Skeletal muscle satellite cell (primary cell): ENCODE data around the gene DCC.

ENCODE experiments used
- H3K27me3 ChIP-seq: 2 replicates; pipeline ENCODE4 v1.7.0; 2013; ENCODE audit warnings: low read length; ENCODE audit not compliant: control insufficient read depth, insufficient read depth
- H3K36me3 ChIP-seq: 2 replicates; pipeline ENCODE4 v1.7.0; 2013; ENCODE audit warnings: mild to moderate bottlenecking, control low read depth, low read length; ENCODE audit not compliant: insufficient read depth
- H3K4me1 ChIP-seq: 2 replicates; pipeline ENCODE4 v1.7.0; 2013; ENCODE audit warnings: low read length; ENCODE audit not compliant: control insufficient read depth, insufficient read depth
- H3K4me2 ChIP-seq: 2 replicates; pipeline ENCODE4 v1.7.0; 2013; ENCODE audit warnings: mild to moderate bottlenecking, low read length
- H3K4me3 ChIP-seq: 2 replicates; pipeline ENCODE4 v1.7.0; 2013; ENCODE audit warnings: low read length
- H3K9ac ChIP-seq: 2 replicates; pipeline ENCODE4 v1.7.0; 2013; ENCODE audit warnings: mild to moderate bottlenecking, low read depth, low read length, moderate library complexity
- H3K9me3 ChIP-seq: replicated peaks from 2 replicates; pipeline ENCODE4 v1.7.0; 2013; ENCODE audit warnings: mild to moderate bottlenecking, control low read depth, low read length

The DCC gene

DNA sequence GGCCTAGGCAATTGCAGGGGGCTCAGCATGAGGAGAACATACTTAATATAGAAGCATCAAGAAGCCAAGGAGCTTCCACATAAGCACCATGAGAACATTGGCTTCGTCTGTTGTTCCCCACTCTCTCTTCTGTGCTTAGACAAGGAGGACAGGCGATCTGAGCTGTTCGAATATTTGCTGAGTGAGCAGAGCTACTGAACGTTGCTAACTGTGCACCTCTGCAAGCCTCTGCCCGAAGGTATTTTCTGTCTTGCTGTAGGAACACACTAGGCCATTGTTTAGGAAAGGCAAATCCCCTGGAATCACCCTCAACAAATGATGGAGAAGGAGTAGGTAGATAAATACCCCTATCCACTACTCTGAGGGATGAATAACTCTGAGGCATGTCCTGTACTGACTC, 813.8 kb downstream of the DCC start:
- Histone ChIP-seq H3K36me3 (no peaks in the 10 kb centered on the region), H3K4me2 (no peak overlapping the region), H3K4me1 (no peaks in the 10 kb centered on the region), H3K4me3 (no peak overlapping the region), H3K9ac (no peak overlapping the region), H3K27me3 (no peaks in the 10 kb centered on the region), H3K9me3 (peaks cover 3% of the 10 kb centered on the region)

DNA sequence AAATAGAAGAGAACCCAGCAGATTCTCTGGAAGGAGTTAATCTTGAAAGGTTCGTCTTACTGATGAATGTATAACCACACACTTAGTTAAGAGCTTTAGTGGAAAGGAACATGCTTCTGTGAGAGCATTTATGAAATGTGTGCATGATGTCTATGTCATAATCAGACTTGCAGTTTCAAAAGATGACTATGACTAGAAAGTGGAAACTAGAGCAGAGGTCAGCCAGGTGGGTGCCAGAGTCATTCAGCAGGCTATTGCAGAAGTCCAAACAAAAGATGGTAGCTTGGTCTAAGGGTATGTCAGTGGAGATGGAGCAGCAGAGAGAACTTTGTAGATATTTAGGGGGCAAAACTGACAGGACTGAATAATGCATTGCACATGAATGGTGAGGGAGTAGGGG, 825.8 kb downstream of the DCC start:
- Histone ChIP-seq H3K4me3 (no peak overlapping the region), H3K4me2 (no peak overlapping the region), H3K9ac (no peak overlapping the region), H3K27me3 (no peaks in the 10 kb centered on the region), H3K9me3 (no peaks in the 10 kb centered on the region), H3K36me3 (no peaks in the 10 kb centered on the region), H3K4me1 (no peaks in the 10 kb centered on the region)

DNA sequence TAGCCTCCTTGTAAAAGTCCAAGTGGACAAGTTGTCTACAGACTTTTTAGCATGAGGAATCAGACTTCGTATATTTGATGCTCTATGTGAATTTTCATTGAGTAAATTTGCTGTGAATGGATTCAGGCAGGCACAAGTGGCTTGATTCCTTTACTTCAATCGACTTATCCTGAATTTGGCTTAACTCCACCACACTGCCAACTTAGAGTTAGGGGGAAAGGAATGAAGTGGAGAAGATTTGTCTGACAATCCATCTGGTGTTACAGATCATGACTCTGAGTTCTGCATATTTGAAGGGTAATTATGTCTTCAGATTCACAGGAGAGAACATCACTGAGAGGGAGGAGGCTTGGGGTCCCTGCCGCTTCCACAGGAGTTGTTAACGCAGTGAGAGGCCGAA, 829.3 kb downstream of the DCC start:
- Histone ChIP-seq H3K4me3 (no peak overlapping the region), H3K9me3 (no peaks in the 10 kb centered on the region), H3K27me3 (no peaks in the 10 kb centered on the region), H3K9ac (no peak overlapping the region), H3K36me3 (no peaks in the 10 kb centered on the region), H3K4me1 (no peaks in the 10 kb centered on the region), H3K4me2 (no peak overlapping the region)

DNA sequence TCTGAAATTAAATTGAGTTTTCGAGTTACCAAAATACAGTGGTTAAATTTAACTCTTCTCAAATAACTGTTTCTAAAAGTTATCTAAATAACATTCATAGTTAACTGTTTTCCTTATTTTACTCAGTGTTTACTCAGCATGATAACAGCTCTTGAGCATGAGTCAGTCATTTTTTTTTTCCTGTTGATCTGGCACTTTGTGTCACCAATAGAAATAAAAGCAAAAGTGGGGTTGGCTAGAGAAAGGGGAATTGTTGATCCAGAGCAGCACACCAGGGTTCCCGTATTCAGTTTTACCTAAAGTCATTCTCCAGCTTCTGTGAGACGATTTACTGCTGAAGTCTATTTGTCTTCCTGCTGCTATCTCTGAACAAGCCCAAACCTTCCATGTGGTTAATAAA, 851.6 kb downstream of the DCC start:
- Histone ChIP-seq H3K4me3 (no peak overlapping the region), H3K4me1 (no peaks in the 10 kb centered on the region), H3K9me3 (no peaks in the 10 kb centered on the region), H3K9ac (no peak overlapping the region), H3K27me3 (no peaks in the 10 kb centered on the region), H3K4me2 (no peak overlapping the region), H3K36me3 (no peaks in the 10 kb centered on the region)

DNA sequence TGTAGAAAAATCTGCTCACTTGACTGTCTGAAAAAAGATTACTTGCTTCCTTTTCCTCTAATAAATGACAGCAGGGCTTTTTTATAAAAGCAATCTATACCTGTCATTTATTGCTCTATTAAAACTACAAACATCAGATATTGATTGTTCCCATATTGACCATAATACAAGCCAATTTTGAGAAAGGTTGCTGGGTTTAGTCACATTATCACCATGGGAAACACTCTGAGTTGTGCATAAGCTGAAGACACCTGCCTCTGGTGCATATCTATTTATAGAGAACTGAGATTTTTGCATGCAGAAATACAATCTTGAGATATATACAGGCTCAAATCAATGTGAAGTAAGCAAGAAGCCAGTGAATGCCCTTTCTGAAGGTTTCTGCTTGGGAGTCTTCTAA, 853.9 kb downstream of the DCC start:
- Histone ChIP-seq H3K9ac (no peak overlapping the region), H3K36me3 (no peaks in the 10 kb centered on the region), H3K9me3 (no peaks in the 10 kb centered on the region), H3K27me3 (no peaks in the 10 kb centered on the region), H3K4me1 (no peaks in the 10 kb centered on the region), H3K4me2 (no peak overlapping the region), H3K4me3 (no peak overlapping the region)

DNA sequence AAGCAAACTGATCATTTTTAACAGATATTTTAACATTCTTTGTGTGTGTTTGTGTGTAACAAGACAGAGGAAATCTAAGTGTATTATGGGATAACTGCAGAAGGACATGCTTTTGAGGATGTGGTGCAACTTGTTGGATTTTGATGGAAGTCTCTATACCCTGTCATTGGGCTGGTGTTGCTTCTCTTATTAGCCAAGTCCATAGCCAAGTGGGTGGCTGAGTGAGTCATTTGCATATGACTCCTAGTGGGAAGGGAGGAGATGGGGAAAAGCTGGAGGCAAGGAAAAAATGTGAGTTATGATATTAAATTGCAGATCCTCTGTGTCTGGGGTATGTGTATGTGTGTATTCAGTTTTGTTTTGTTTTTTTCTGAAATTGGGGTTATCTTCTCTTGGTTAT, 879.9 kb downstream of the DCC start:
- H3K36me3 ChIP-seq, result no peaks in the 10 kb centered on the region
- H3K27me3 ChIP-seq, result no peaks in the 10 kb centered on the region
- no peak overlapping the region for H3K9ac ChIP-seq
- no peak overlapping the region for H3K4me2 ChIP-seq
- peaks cover 2% of the 10 kb centered on the region for H3K9me3 ChIP-seq
- no peak overlapping the region for H3K4me3 ChIP-seq
- H3K4me1 ChIP-seq, result no peaks in the 10 kb centered on the region

DNA sequence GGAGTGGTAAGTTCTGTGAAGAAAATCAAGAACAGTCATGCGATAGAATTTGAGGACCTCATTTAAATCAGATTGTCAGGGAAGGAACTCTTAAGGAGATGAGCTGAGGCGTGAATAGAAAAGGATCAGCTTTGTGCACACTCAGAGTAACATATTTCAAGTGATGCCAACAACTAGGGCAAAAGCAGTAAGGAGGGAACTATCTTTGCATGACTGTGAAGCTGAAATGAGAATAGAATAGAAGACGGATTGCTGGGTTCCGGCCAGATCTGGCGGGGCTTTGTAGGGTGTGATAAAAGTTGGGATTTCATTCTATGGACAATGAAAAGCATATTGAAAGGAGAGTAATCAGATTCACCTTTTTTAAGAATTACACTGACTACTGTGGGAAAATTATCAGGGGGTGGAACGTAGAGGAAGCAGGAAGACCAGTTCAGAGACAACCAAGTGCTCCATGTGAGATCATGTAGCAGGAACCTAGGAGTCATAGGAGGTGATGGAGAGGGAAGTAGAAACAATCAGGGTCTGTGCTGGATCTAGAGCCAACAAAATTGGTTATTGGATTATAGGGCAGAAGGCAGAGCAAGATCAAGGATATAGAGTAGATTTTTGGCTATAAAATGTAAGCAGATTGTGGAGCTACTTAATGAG, 884.3 kb downstream of the DCC start:
- Histone ChIP-seq H3K27me3 (no peaks in the 10 kb centered on the region), H3K9ac (no peak overlapping the region), H3K4me3 (no peak overlapping the region), H3K36me3 (no peaks in the 10 kb centered on the region), H3K4me2 (no peak overlapping the region), H3K9me3 (peaks cover 4% of the 10 kb centered on the region), H3K4me1 (no peaks in the 10 kb centered on the region)

GRCh38 chr18:53225567-53226325, 885.7 kb downstream of the DCC start:
- Histone ChIP-seq H3K36me3 (no peaks in the 10 kb centered on the region), H3K4me2 (no peak overlapping the region), H3K4me1 (no peaks in the 10 kb centered on the region), H3K9ac (no peak overlapping the region), H3K9me3 (peaks cover 4% of the 10 kb centered on the region), H3K4me3 (no peak overlapping the region), H3K27me3 (no peaks in the 10 kb centered on the region)

GRCh38 chr18:53234610-53235009, 894.6 kb downstream of the DCC start:
- Histone ChIP-seq H3K9ac (no peak overlapping the region), H3K27me3 (no peaks in the 10 kb centered on the region), H3K4me2 (no peak overlapping the region), H3K4me3 (no peak overlapping the region), H3K36me3 (no peaks in the 10 kb centered on the region), H3K4me1 (no peaks in the 10 kb centered on the region), H3K9me3 (no peaks in the 10 kb centered on the region)

GRCh38 chr18:53241161-53241560, 901.2 kb downstream of the DCC start:
- Histone ChIP-seq H3K9me3 (peaks cover 6% of the 10 kb centered on the region), H3K4me2 (no peak overlapping the region), H3K4me1 (no peaks in the 10 kb centered on the region), H3K4me3 (no peak overlapping the region), H3K27me3 (no peaks in the 10 kb centered on the region), H3K36me3 (no peaks in the 10 kb centered on the region), H3K9ac (no peak overlapping the region)

- Histone ChIP-seq H3K4me2 (no peak overlapping the region), H3K4me1 (no peaks in the 10 kb centered on the region), H3K27me3 (no peaks in the 10 kb centered on the region), H3K9me3 (peaks cover 4% of the 10 kb centered on the region), H3K36me3 (no peaks in the 10 kb centered on the region), H3K9ac (no peak overlapping the region), H3K4me3 (no peak overlapping the region)
Measured at GRCh38 chr18:53253789-53254188, 913.8 kb downstream of the DCC start.

DNA sequence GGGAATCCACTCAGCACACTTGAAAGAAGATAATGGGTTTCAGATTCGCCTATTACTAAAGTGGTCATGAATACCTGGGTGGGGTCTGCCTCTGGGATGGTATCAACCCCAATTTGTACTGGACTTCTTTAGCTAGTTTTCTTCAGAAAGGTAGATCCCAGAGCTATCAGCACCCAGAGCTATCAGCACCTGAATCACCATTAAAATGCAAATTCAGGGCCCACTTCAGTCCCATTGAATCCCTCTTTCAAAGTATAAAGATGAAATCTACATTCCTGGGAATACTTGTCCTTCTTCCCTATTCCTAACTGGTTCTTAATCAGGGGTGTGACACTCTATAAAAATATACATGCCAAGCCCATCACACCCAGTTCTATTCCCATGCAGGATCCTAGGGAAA, 914.3 kb downstream of the DCC start:
- H3K36me3 ChIP-seq, result no peaks in the 10 kb centered on the region
- H3K4me1 ChIP-seq, result no peaks in the 10 kb centered on the region
- H3K4me2 ChIP-seq, result no peak overlapping the region
- H3K9me3 ChIP-seq, result peaks cover 4% of the 10 kb centered on the region
- H3K9ac ChIP-seq, result no peak overlapping the region
- H3K27me3 ChIP-seq, result no peaks in the 10 kb centered on the region
- H3K4me3 ChIP-seq, result no peak overlapping the region
